Measurements from ENCODE around the gene LGMN. TPM values are rescaled to one million over a fixed set of nuclear protein-coding genes. Genes with fewer than 3 reads are reported as not detected.

The LGMN gene
- total and polyA plus RNA-seq, 2 of the 13 experiments (the other 11 are each of a cell fraction or from before 2014, with no cell fraction given): 28.9 to 76.4 TPM

DNA sequence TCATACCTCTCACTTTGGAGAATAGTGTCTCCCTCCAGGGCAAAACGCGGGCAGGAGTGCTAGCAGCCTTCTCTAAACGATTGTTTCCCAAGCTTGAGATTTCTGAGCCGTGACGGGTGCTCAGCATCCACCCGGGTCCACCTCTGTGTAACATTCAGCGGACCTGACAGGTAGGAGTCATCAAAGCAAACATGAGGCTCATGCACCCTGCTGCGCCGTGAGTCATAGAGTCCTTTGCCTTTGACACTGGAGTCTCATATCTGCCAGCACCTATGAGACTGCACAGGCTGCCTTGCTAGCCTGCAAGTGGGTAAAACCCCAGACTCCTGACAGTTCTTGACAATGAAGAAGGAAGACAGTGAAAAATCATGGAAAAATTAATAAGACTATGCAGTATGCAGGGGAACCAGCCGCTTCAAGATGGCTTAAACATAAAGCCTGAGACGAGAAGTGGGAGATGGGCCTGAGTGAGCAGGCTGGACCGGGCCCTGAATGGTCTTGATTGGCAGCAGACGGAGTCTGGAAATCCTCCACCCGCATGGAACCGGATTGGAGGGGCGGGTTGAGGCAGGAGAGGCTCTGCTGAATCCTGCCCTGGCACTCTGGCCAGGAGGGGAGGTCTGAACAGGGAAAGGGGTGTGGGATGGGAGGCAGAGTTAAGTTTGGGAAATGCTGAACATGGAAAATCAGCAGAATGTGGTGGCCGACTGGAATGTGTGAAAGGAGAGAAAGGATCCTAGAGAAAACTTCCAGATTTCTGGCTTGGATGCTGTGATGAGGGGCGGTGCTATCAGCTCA is 54.2 kb downstream of the LGMN start (continued):
- TF ChIP-seq TFDP2 (CRISPR knock-in tag; IDR thresholded peaks at IDR 0.05) (no peak), HIC2 (CRISPR knock-in tag; IDR thresholded peaks at IDR 0.05; ENCODE audit: low read depth) (no peak), ZNF230 (CRISPR knock-in tag; IDR thresholded peaks at IDR 0.05) (no peak), PHF21A (CRISPR knock-in tag; IDR thresholded peaks at IDR 0.05) (peak; percentile 51), ZNF337 (CRISPR knock-in tag; IDR thresholded peaks at IDR 0.05; ENCODE audit: borderline replicate concordance, low read depth) (no peak), MXD4 (CRISPR knock-in tag; IDR thresholded peaks at IDR 0.05) (0 out of 2 replicates have a peak, but pooled peaks have one; percentile 36), MAF1 (CRISPR knock-in tag; IDR thresholded peaks at IDR 0.05; ENCODE audit: borderline replicate concordance) (no peak), DNMT1 (CRISPR knock-in tag; IDR thresholded peaks at IDR 0.05) (no peak), TSC22D2 (CRISPR knock-in tag; IDR thresholded peaks at IDR 0.05; ENCODE audit: borderline replicate concordance) (no peak), HNRNPH1 (optimal IDR thresholded peaks at IDR 0.05; ENCODE audit: low read depth, low read length) (no peak), SAP130 (CRISPR knock-in tag; IDR thresholded peaks at IDR 0.05; ENCODE audit: low read depth) (peak; percentile 81), ZNF879 (CRISPR knock-in tag; IDR thresholded peaks at IDR 0.05) (no peak), HINFP (CRISPR knock-in tag; IDR thresholded peaks at IDR 0.05; ENCODE audit: low read depth) (peak; percentile 96), PPARG (CRISPR knock-in tag; conservative IDR thresholded peaks at IDR 0.05) (0 out of 2 replicates have a peak, but pooled peaks have one; percentile 27), FOXA1 (IDR thresholded peaks at IDR 0.05) (no peak), FOXA1 (CRISPR knock-in tag; IDR thresholded peaks at IDR 0.05) (peak; percentile 89), DPF2 (CRISPR knock-in tag; IDR thresholded peaks at IDR 0.05; ENCODE audit: borderline replicate concordance, low read depth) (0 out of 2 replicates have a peak, but pooled peaks have one; percentile 25), LCORL (IDR thresholded peaks at IDR 0.05) (no peak), LCORL (CRISPR knock-in tag; IDR thresholded peaks at IDR 0.05) (peak; percentile 37; the same call in 1 of the 2 replicates), SMYD3 (CRISPR knock-in tag; IDR thresholded peaks at IDR 0.05) (no peak), FLYWCH1 (CRISPR knock-in tag; IDR thresholded peaks at IDR 0.05) (no peak), TEAD2 (CRISPR knock-in tag; IDR thresholded peaks at IDR 0.05) (no peak), ELF4 (CRISPR knock-in tag; IDR thresholded peaks at IDR 0.05; ENCODE audit: borderline replicate concordance) (no peak)
- TF ChIP-seq, protein P1, sequence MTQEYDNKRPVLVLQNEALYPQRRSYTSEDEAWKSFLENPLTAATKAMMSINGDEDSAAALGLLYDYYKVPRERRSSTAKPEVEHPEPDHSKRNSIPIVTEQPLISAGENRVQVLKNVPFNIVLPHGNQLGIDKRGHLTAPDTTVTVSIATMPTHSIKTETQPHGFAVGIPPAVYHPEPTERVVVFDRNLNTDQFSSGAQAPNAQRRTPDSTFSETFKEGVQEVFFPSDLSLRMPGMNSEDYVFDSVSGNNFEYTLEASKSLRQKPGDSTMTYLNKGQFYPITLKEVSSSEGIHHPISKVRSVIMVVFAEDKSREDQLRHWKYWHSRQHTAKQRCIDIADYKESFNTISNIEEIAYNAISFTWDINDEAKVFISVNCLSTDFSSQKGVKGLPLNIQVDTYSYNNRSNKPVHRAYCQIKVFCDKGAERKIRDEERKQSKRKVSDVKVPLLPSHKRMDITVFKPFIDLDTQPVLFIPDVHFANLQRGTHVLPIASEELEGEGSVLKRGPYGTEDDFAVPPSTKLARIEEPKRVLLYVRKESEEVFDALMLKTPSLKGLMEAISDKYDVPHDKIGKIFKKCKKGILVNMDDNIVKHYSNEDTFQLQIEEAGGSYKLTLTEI (CRISPR knock-in tag; conservative IDR thresholded peaks at IDR 0.05): no peak
- TF ChIP-seq, protein P2, sequence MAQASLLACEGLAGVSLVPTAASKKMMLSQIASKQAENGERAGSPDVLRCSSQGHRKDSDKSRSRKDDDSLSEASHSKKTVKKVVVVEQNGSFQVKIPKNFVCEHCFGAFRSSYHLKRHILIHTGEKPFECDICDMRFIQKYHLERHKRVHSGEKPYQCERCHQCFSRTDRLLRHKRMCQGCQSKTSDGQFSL (CRISPR knock-in tag; IDR thresholded peaks at IDR 0.05): no peak
